Lung (tissue), 12 donors: ENCODE data around the gene KLHL17. TPM values are rescaled to one million over a fixed set of nuclear protein-coding genes. Genes with fewer than 3 reads are reported as not detected.

Experiments
- ATAC-seq: fragments of 200-7000 bp; cut with Tn5 transposase; one replicate; pipeline ENCODE4 v1.9.1; 2020; ENCODE audit warnings: moderate number of reproducible peaks; ENCODE audit not compliant: insufficient read depth, low FRiP score
- DNase-seq, 3 donors: peaks; one replicate each; pipeline ENCODE4 v3.0.0-alpha.2; 2013 to 2017
- H3K27ac ChIP-seq, 2 donors: one replicate each; pipeline ENCODE4 v1.5.1; 2013; ENCODE audit warnings: mild to moderate bottlenecking in 2 of 2, moderate library complexity in 2 of 2, control low read depth in 1 of 2, inconsistent platforms in 1 of 2, low read depth in 1 of 2, low read length in 1 of 2
- H3K27me3 ChIP-seq, 3 donors: one replicate each; pipeline ENCODE4 v1.5.1; 2013; ENCODE audit warnings: low read length in 2 of 3; ENCODE audit not compliant: control insufficient read depth in 3 of 3, insufficient read depth in 3 of 3
- H3K36me3 ChIP-seq, 4 donors: one replicate each; pipeline ENCODE4 v1.5.1; 2013; ENCODE audit warnings: low read length in 4 of 4, mild to moderate bottlenecking in 1 of 4, moderate library complexity in 1 of 4; ENCODE audit not compliant: control insufficient read depth in 4 of 4, insufficient read depth in 4 of 4
- H3K4me1 ChIP-seq, 5 donors: one replicate each; pipeline ENCODE4 v1.5.1; 2013; ENCODE audit warnings: low read length in 5 of 5, mild to moderate bottlenecking in 2 of 5, moderate library complexity in 1 of 5; ENCODE audit not compliant: control insufficient read depth in 5 of 5, insufficient read depth in 5 of 5
- H3K4me3 ChIP-seq: one replicate; pipeline ENCODE4 v1.5.1; 2013; ENCODE audit warnings: mild to moderate bottlenecking, control low read depth, moderate library complexity
- H3K9ac ChIP-seq, 2 donors: one replicate each; pipeline ENCODE4 v1.5.1; 2013; ENCODE audit warnings: low read length in 2 of 2, control low read depth in 1 of 2; ENCODE audit not compliant: insufficient read depth in 1 of 2
- H3K9me3 ChIP-seq, 4 donors: one replicate each; pipeline ENCODE4 v1.5.1; 2013; ENCODE audit warnings: low read length in 3 of 4, mild to moderate bottlenecking in 1 of 4, moderate library complexity in 1 of 4; ENCODE audit not compliant: control insufficient read depth in 4 of 4, insufficient read depth in 3 of 4
- WGBS, 2 donors: extraction: QIAGEN DNeasy Blood & Tissue Kit; methylation state at CpG; one replicate each; pipeline ENCODE4 v1.1.7; 2013; 5-methylcytosine and 5-hydroxymethylcytosine counted together
- polyA plus RNA-seq, 2 donors: library from polyadenylated mRNA; stranded (reverse); fragments of 200-250 nt; gene quantifications; one replicate each; pipeline ENCODE4 v1.2.1, GENCODE V29; 2013
- total RNA-seq, 2 donors: library from RNA; depleted of rRNA in 1 of 2; stranded (reverse); fragments of >200 nt in 1 of 2; gene quantifications; one replicate each; pipeline ENCODE4 v1.2.1, GENCODE V29; 2014 to 2021
- TF ChIP-seq, protein P1 (sequence below): IDR thresholded peaks from 2 replicates; pipeline ENCODE4 v1.5.1; 2012; ENCODE audit warnings: mild to moderate bottlenecking; ENCODE audit errors: control extremely low read depth, extremely low read depth
- donor health status: control.
- donor health status: control.
- donor health status: Bipolar disorder and iron deficiency.
- donor health status: healthy.
- donor health status: DM: yes; HTN: yes; CAD: no.

Gene KLHL17
- total and polyA plus RNA-seq, 4 donors = 10.0 to 15.2 (median 13.0) TPM

- WGBS, 2 donors = 75 to 83% methylated on average over 6 of the region's 6 CpGs
- H3K27ac ChIP-seq = no peak overlapping the region
- H3K27me3 ChIP-seq = peaks cover 0 to 20% (median 0%) of the 10 kb centered on the region in 3 donors
- TF ChIP-seq, protein P1, sequence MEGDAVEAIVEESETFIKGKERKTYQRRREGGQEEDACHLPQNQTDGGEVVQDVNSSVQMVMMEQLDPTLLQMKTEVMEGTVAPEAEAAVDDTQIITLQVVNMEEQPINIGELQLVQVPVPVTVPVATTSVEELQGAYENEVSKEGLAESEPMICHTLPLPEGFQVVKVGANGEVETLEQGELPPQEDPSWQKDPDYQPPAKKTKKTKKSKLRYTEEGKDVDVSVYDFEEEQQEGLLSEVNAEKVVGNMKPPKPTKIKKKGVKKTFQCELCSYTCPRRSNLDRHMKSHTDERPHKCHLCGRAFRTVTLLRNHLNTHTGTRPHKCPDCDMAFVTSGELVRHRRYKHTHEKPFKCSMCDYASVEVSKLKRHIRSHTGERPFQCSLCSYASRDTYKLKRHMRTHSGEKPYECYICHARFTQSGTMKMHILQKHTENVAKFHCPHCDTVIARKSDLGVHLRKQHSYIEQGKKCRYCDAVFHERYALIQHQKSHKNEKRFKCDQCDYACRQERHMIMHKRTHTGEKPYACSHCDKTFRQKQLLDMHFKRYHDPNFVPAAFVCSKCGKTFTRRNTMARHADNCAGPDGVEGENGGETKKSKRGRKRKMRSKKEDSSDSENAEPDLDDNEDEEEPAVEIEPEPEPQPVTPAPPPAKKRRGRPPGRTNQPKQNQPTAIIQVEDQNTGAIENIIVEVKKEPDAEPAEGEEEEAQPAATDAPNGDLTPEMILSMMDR = no peak
- peaks cover 0 to 73% (median 26%) of the 10 kb centered on the region in 5 donors for H3K4me1 ChIP-seq
- H3K36me3 ChIP-seq = peaks cover 0 to 12% (median 0%) of the 10 kb centered on the region in 4 donors
- ATAC-seq (no peak), DNase-seq (no peak)
- H3K9ac ChIP-seq = no peak overlapping the region
- no peaks in the 10 kb centered on the region for H3K9me3 ChIP-seq
- no peak overlapping the region for H3K4me3 ChIP-seq
These were observed 41.5 kb upstream of the KLHL17 start for GRCh38 chr1:918843-919242.

DNA sequence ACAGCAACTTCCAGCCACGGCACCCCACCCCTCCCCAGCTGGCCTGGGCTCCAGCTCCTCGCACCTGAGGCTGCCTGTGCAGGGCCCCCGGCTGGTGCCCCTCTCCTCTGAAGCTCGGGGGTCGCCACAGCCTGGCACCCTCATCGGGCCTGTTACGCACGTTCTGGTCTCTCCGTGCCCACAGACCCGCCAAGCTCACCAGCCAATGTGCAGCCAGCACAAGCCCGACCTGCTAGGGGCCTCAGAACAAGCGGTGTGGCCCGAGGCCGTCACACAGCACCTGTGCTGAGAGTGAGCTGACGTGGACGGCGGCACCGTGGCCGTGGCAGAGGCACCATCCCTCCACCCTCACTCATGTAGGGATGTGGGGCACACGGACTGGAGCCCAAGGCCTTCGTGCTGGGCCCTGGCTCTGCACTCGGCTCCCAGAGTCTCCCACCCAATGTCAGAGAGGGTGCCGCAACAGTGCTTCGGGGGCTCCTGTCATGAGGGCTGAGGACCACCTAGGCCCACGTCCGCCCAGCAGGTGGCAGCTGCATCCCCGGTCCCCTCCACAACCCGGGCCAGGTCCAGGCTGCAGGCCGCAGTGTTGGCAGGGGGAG, 41.0 kb upstream of the KLHL17 start:
- Histone ChIP-seq H3K36me3 (peaks cover 0 to 12% (median 0%) of the 10 kb centered on the region in 4 donors), H3K9me3 (no peaks in the 10 kb centered on the region), H3K27me3 (peaks cover 0 to 20% (median 0%) of the 10 kb centered on the region in 3 donors), H3K27ac (no peak overlapping the region), H3K4me1 (peaks cover 0 to 73% (median 26%) of the 10 kb centered on the region in 5 donors), H3K9ac (no peak overlapping the region), H3K4me3 (no peak overlapping the region)
- DNase-seq (peak in 1 of 3 donors; percentile 37), ATAC-seq (no peak)
- 67 to 77% methylated on average over 23 to 29 of the region's 29 CpGs for WGBS, 2 donors
- TF ChIP-seq, protein P1 = no peak

- H3K9me3 ChIP-seq = no peaks in the 10 kb centered on the region
- no peak overlapping the region for H3K9ac ChIP-seq
- no peak for DNase-seq
- H3K4me1 ChIP-seq = peaks cover 2 to 73% (median 26%) of the 10 kb centered on the region in 5 donors
- WGBS, 2 donors = 41 to 76% methylated on average over 23 of the region's 23 CpGs
- peaks cover 0 to 20% (median 0%) of the 10 kb centered on the region in 3 donors for H3K27me3 ChIP-seq
- TF ChIP-seq, protein P1 = no peak
- no peak overlapping the region for H3K27ac ChIP-seq
- ATAC-seq = no peak
- peaks cover 0 to 12% (median 0%) of the 10 kb centered on the region in 4 donors for H3K36me3 ChIP-seq
- no peak overlapping the region for H3K4me3 ChIP-seq
These were observed 40.4 kb upstream of the KLHL17 start for GRCh38 chr1:920010-920409.
